GM20000 (cell line): ENCODE results near the gene TRAPPC8.
"Not testable (repeated sequence)": the region's sequence is repeated elsewhere in the genome, so short reads cannot be mapped to it uniquely, and the experiment has no call there.

Experiments
- DNase-seq: peaks from one replicate; pipeline ENCODE4 v3.0.0; 2012; ENCODE audit warnings: low spot score
- CTCF ChIP-seq: IDR thresholded peaks from 2 replicates; pipeline ENCODE4 v1.5.1; 2012; ENCODE audit warnings: mild to moderate bottlenecking, control low read depth; ENCODE audit errors: extremely low read depth, missing control alignments

TRAPPC8 gene

DNA sequence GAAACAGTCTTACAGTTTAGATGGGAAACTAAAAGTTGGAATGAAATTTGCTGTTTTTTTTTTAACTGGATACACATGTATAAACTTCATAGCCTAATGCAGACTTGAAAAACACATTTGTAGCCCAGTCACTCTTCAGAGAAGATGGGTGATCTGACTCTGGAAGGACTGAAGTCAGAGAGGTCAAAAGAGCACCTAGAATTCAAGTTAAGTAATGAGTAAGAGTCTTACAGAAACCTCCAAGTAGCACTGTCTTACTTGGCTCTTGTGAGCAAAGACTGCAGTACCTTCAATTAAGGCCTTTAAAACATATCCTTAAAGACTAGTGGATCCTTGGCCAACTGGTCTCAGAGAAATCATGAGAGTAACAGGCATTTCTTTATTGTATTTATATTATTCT lies 41.9 kb downstream of the TRAPPC8 start:
- no peak for TF ChIP-seq CTCF
- DNase-seq, result no peak

DNA sequence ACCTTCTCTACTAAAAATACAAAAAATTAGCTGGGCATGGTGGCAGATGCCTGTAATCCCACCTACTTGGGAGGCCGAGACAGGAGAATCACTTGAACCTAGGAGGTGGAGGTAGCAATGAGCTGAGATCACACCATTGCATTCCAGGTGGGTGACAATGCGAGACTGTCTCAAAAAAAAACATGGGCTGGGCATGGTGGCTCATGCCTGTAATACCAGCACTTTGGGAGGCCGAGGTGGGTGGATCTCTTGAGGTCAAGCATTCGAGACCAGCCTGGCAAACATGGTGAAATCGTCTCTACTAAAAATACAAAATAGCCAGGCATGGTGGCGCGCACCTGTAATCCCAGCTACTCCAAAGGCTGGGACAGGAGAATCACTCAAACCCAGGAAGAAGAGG lies 43.2 kb downstream of the TRAPPC8 start:
- DNase-seq, result not testable (repeated sequence)

- DNase-seq, result no peak
- no peak for TF ChIP-seq CTCF
These were observed 50.0 kb downstream of the TRAPPC8 start for GRCh38 chr18:31892936-31893335.

DNA sequence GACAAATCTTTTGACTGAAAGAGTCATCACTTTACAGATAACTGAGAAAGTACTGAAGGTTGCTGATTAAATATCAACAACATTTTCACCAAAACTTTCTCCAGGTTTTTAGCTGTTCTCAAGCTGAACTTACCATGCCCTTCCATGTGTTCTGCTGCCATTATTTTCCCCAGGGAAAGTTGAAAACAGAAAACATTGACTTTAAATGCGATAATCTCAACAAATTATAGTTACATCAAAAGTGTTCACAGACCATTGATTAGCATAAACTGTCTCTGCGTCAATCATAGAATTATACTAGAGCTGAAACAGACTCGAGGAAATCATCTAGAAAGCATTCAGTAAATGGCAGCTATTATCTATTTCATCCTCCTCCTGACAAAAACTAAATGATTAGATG lies 51.4 kb downstream of the TRAPPC8 start:
- TF ChIP-seq CTCF, result no peak
- DNase-seq, result no peak

DNA sequence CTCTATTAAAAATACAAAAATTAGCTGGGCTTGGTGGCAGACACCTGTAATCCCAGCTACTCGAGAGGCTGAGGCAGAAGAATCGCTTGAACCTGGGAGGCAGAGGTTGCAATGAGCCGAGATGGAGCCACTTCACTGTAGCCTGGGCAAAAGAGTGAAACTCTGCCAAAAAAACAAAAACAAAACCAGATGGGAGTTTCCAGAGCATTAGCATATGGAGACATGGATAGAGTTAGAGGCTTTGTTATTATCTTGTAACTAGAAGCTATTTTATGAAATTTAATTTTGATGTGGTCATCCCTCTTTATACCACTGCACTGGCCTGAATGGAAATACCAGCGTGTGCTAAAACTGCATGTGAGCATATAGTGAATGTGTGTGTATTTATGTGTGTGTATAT lies 58.9 kb downstream of the TRAPPC8 start:
- TF ChIP-seq CTCF, result no peak
- no peak for DNase-seq

DNA sequence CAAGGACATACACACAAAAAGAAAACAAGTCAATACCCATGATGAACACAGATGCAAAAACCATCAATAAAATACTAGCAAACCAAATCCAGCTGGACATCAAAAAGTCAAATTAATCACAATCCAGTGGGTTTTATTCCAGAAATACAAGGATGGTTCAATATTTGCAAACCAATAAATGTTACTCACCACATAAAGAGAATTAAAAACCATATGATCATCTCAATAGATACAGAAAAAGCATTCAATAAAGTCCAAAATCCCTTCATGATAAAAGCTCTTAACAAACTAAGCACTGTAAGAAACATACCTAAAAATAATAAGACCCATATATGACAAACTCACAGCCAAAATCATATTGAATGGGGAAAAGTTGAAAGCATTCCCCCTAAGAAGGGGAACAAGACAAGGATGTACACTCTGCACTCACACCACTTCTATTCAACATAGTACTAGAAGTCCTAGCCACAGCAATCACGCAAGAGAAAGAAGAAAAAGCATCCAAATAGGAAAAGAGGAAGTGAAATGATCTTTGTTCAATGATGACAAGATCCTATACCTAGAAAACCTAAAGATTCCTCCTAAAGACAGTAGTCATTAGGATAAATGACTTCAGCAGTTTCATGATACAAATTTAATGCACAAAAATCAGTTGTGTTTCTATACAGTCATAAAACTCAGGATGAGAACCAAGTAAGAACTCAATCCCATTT lies 62.6 kb downstream of the TRAPPC8 start:
- no peak for TF ChIP-seq CTCF
- no peak for DNase-seq

DNA sequence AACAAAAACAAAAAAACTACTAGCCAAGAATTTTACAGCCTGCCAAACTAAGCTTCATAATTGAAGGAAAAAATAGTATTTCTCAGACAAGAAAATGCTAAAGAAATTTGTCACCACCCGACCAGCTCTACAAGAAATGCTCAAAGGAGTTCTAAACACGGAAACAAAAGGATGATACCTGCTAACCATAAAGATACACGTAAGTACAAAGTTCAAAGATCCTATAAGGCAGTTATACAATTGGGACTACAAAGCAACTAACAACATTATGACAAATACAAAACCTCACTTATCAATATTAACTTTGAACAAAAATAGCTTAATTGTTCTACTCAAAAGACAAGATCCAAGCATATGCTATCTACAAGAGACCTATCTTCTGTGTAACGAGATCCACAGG lies 64.6 kb downstream of the TRAPPC8 start:
- no peak for DNase-seq
- TF ChIP-seq CTCF, result no peak

DNA sequence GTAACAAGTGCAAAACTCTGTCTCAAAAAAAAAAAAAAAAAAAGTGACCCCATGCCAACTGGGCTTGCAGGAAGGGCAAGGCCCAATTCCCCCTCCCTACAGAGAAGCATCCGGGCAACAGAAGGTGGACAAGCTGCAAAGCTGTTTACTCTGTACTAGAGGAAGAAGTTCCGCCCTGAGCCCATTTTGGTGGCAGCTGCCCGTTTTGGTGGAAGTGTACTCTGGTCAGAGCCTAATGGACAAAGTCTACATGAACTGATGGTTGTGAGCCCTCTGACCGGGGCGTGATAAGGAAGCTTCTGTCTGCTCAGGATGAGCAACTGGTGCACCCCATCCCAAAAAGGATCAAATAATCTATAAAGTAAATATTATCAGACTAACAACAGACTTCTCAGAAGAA lies 65.0 kb downstream of the TRAPPC8 start:
- TF ChIP-seq CTCF, result no peak

More for the DNA sequence above, 65.0 kb downstream of the TRAPPC8 start:
- no peak for DNase-seq
